ENCODE data around the gene TRMT10C. TPM values are rescaled to one million over a fixed set of nuclear protein-coding genes. Genes with fewer than 3 reads are reported as not detected.

The TRMT10C gene
- total and polyA plus RNA-seq, 9 of the 15 experiments (the other 6 are each of a cell fraction or from before 2014, with no cell fraction given), result 48.6 to 106 (median 63.9) TPM

DNA sequence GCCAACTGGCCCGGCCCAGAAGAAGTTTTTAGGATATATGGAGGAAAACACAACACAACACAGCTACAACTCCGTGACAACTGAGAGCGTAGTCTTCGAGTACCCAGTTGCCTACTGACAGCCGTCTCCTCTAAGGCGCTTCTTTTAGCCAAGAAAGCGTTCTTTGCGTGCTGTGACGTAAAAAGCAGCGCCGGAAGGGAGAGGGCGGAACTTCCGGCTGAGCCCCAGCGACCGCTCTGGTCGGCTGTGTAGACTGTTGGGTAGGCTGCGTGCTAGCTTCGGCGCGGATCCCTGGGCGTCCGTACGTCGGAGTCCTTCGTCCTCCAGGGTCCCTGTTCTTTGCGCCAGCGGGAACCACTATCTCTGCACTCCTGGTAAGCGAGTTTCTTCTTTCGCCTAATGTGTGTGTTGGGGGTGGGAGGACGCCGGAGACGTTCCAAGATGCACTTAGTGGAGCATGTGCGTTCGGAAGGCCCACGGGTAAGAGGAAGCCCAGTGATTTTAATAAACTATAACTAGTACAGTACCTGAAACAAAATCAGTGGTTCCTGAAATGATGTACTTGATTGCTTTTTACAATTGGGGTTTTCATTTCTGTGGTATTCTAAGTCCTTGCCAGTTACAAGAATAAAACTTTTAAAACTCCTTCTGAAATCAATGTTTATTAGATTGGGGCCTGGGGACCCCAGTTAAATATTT, at the start of gene TRMT10C (continued):
- TF ChIP-seq, protein P1, sequence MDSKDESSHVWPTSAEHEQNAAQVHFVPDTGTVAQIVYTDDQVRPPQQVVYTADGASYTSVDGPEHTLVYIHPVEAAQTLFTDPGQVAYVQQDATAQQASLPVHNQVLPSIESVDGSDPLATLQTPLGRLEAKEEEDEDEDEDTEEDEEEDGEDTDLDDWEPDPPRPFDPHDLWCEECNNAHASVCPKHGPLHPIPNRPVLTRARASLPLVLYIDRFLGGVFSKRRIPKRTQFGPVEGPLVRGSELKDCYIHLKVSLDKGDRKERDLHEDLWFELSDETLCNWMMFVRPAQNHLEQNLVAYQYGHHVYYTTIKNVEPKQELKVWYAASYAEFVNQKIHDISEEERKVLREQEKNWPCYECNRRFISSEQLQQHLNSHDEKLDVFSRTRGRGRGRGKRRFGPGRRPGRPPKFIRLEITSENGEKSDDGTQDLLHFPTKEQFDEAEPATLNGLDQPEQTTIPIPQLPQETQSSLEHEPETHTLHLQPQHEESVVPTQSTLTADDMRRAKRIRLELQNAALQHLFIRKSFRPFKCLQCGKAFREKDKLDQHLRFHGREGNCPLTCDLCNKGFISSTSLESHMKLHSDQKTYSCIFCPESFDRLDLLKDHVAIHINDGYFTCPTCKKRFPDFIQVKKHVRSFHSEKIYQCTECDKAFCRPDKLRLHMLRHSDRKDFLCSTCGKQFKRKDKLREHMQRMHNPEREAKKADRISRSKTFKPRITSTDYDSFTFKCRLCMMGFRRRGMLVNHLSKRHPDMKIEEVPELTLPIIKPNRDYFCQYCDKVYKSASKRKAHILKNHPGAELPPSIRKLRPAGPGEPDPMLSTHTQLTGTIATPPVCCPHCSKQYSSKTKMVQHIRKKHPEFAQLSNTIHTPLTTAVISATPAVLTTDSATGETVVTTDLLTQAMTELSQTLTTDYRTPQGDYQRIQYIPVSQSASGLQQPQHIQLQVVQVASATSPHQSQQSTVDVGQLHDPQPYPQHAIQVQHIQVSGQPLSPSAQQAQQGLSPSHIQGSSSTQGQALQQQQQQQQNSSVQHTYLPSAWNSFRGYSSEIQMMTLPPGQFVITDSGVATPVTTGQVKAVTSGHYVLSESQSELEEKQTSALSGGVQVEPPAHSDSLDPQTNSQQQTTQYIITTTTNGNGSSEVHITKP (IDR thresholded peaks at IDR 0.05; ENCODE audit: partially characterized antibody), result no peak
- TF ChIP-seq, protein P2, sequence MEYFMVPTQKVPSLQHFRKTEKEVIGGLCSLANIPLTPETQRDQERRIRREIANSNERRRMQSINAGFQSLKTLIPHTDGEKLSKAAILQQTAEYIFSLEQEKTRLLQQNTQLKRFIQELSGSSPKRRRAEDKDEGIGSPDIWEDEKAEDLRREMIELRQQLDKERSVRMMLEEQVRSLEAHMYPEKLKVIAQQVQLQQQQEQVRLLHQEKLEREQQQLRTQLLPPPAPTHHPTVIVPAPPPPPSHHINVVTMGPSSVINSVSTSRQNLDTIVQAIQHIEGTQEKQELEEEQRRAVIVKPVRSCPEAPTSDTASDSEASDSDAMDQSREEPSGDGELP (CRISPR knock-in tag; IDR thresholded peaks at IDR 0.05; ENCODE audit: borderline replicate concordance), result peak; percentile 68; the same call in 1 of the 2 replicates
- TF ChIP-seq, protein P3, sequence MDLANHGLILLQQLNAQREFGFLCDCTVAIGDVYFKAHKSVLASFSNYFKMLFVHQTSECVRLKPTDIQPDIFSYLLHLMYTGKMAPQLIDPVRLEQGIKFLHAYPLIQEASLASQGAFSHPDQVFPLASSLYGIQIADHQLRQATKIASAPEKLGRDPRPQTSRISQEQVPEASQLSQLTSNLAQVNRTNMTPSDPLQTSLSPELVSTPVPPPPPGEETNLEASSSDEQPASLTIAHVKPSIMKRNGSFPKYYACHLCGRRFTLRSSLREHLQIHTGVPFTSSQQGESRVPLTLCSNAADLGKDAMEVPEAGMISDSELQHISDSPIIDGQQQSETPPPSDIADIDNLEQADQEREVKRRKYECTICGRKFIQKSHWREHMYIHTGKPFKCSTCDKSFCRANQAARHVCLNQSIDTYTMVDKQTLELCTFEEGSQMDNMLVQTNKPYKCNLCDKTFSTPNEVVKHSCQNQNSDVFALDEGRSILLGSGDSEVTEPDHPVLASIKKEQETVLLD (IDR thresholded peaks at IDR 0.05), result no peak
- TF ChIP-seq GTF2F1 (IDR thresholded peaks at IDR 0.05; ENCODE audit: low read depth, low read length) (peak; percentile 59; the same call in 1 of the 2 replicates), PHF20 (IDR thresholded peaks at IDR 0.05; ENCODE audit: partially characterized antibody) (peak; percentile 87), ZNF785 (CRISPR knock-in tag; IDR thresholded peaks at IDR 0.05) (no peak), SAP30 (IDR thresholded peaks at IDR 0.05; ENCODE audit: borderline replicate concordance, insufficient read depth, low read depth, low read length, poor library complexity, severe bottlenecking) (peak; percentile 27), RBFOX2 (IDR thresholded peaks at IDR 0.05; ENCODE audit: low read depth, low read length) (peak; percentile 90), PHB2 (IDR thresholded peaks at IDR 0.05; ENCODE audit: low read depth) (no peak), KDM4B (IDR thresholded peaks at IDR 0.05; ENCODE audit: borderline replicate concordance in 2 of 2, low read depth in 1 of 2) (0 out of 4 replicates have a peak, but pooled peaks of 1 of the 2 experiments have one; percentile 46), TEAD1 (CRISPR knock-in tag; IDR thresholded peaks at IDR 0.05) (0 out of 4 replicates have a peak, but pooled peaks of 1 of the 2 experiments have one; percentile 54)
- TF ChIP-seq, protein P4, sequence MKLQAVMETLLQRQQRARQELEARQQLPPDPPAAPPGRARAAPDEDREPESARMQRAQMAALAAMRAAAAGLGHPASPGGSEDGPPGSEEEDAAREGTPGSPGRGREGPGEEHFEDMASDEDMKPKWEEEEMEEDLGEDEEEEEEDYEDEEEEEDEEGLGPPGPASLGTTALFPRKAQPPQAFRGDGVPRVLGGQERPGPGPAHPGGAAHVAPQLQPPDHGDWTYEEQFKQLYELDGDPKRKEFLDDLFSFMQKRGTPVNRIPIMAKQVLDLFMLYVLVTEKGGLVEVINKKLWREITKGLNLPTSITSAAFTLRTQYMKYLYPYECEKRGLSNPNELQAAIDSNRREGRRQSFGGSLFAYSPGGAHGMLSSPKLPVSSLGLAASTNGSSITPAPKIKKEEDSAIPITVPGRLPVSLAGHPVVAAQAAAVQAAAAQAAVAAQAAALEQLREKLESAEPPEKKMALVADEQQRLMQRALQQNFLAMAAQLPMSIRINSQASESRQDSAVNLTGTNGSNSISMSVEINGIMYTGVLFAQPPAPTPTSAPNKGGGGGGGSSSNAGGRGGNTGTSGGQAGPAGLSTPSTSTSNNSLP (IDR thresholded peaks at IDR 0.05; ENCODE audit: borderline replicate concordance, low read depth, low read length), result no peak
- TF ChIP-seq, protein P5, sequence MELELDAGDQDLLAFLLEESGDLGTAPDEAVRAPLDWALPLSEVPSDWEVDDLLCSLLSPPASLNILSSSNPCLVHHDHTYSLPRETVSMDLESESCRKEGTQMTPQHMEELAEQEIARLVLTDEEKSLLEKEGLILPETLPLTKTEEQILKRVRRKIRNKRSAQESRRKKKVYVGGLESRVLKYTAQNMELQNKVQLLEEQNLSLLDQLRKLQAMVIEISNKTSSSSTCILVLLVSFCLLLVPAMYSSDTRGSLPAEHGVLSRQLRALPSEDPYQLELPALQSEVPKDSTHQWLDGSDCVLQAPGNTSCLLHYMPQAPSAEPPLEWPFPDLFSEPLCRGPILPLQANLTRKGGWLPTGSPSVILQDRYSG (tag; conservative IDR thresholded peaks at IDR 0.05; ENCODE audit: low read depth), result no peak
- TF ChIP-seq, protein P6, sequence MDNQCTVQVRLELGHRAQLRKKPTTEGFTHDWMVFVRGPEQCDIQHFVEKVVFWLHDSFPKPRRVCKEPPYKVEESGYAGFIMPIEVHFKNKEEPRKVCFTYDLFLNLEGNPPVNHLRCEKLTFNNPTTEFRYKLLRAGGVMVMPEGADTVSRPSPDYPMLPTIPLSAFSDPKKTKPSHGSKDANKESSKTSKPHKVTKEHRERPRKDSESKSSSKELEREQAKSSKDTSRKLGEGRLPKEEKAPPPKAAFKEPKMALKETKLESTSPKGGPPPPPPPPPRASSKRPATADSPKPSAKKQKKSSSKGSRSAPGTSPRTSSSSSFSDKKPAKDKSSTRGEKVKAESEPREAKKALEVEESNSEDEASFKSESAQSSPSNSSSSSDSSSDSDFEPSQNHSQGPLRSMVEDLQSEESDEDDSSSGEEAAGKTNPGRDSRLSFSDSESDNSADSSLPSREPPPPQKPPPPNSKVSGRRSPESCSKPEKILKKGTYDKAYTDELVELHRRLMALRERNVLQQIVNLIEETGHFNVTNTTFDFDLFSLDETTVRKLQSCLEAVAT (IDR thresholded peaks at IDR 0.05), result peak in 1 of 2 experiments; percentile 52; a peak in 2 of 4 replicates
